HepG2 (cell line): ENCODE results near the gene FOXR1. TPM values are rescaled to one million over a fixed set of nuclear protein-coding genes. Genes with fewer than 3 reads are reported as not detected.

Experiments
- FIP1L1 ChIP-seq: fragments of 200-400 bp; formaldehyde crosslinking; IDR thresholded peaks from 2 replicates; pipeline ENCODE4 v1.6.1; 2018; ENCODE audit warnings: low read depth, mild to moderate bottlenecking, low read length, moderate library complexity, borderline replicate concordance; ENCODE audit not compliant: insufficient read depth
- FOXM1 ChIP-seq: sonication (generic); formaldehyde crosslinking; IDR thresholded peaks from 2 replicates; pipeline ENCODE4 v1.5.0; 2020; ENCODE audit warnings: missing genetic modification reagents
- KDM4B ChIP-seq: sonication (generic); formaldehyde crosslinking; IDR thresholded peaks from 2 replicates; pipeline ENCODE4 v1.4.0; 2020; ENCODE audit warnings: missing genetic modification reagents
- MYNN ChIP-seq: sonication (generic); formaldehyde crosslinking; IDR thresholded peaks from 2 replicates; pipeline ENCODE4 v1.4.0; 2020; ENCODE audit warnings: mild to moderate bottlenecking, low read depth, missing genetic modification reagents
- NCOA5 ChIP-seq: sonication (generic); formaldehyde crosslinking; IDR thresholded peaks from 2 replicates; pipeline ENCODE4 v1.4.0; 2020; ENCODE audit warnings: missing genetic modification reagents
- TARDBP ChIP-seq: sonication (generic); formaldehyde crosslinking; IDR thresholded peaks from 2 replicates; pipeline ENCODE4 v1.8.0; 2022; ENCODE audit warnings: mild to moderate bottlenecking, missing genetic modification reagents
- THAP11 ChIP-seq: IDR thresholded peaks from 2 replicates; pipeline ENCODE4 v1.6.1; 2016; ENCODE audit warnings: missing biosample characterization, missing genetic modification reagents
- ZFP36L1 ChIP-seq: sonication (generic); formaldehyde crosslinking; IDR thresholded peaks from 2 replicates; pipeline ENCODE4 v1.8.0; 2022; ENCODE audit warnings: mild to moderate bottlenecking, missing genetic modification reagents, moderate library complexity
- ZNF441 ChIP-seq: sonication (generic); formaldehyde crosslinking; IDR thresholded peaks from 2 replicates; pipeline ENCODE4 v1.7.0; 2021; ENCODE audit warnings: missing genetic modification reagents, borderline replicate concordance
- ZNF546 ChIP-seq: sonication (generic); formaldehyde crosslinking; conservative IDR thresholded peaks from 2 replicates; pipeline ENCODE4 v1.8.1; 2023; ENCODE audit warnings: mild to moderate bottlenecking, missing genetic modification reagents
- ZNF615 ChIP-seq: sonication (generic); formaldehyde crosslinking; IDR thresholded peaks from 2 replicates; pipeline ENCODE4 v1.5.0; 2020; ENCODE audit warnings: mild to moderate bottlenecking, missing genetic modification reagents, borderline replicate concordance
- polyA plus RNA-seq, 8 experiments: library from polyadenylated mRNA; depleted of rRNA in 3 of 8; stranded (reverse) in 7 of 8; unstranded in 1 of 8; fragments of >200 nt; fragmentation: Illumina TruSeq in 4 of 8; extraction: Trizol in 4 of 8; gene quantifications; 2 replicates each; pipeline versions ENCODE4 v1.2.1 to v1.2.3, GENCODE V29; 2011 to 2016; ENCODE audit warnings: low read depth in 4 of 8, missing spikeins in 1 of 8, mixed read lengths in 1 of 8; ENCODE audit not compliant: insufficient read depth in 1 of 8
- total RNA-seq, 5 experiments: library from RNA; depleted of rRNA; stranded (reverse); fragments of >200 nt; fragmentation: Illumina TruSeq; extraction: Trizol; gene quantifications; 2 replicates each; pipeline ENCODE4 v1.2.3, GENCODE V29; 2016; ENCODE audit warnings: low read depth in 1 of 5
- TF ChIP-seq, protein P1 (sequence below): sonication (generic); formaldehyde crosslinking; IDR thresholded peaks from 2 replicates; pipeline ENCODE4 v1.4.0; 2020; ENCODE audit warnings: low read depth, missing genetic modification reagents
- TF ChIP-seq, protein P2 (sequence below): sonication (generic); formaldehyde crosslinking; IDR thresholded peaks from 2 replicates; pipeline ENCODE4 v1.4.0; 2020; ENCODE audit warnings: mild to moderate bottlenecking, missing genetic modification reagents
- TF ChIP-seq, protein P3 (sequence below): sonication (generic); formaldehyde crosslinking; IDR thresholded peaks from 2 replicates; pipeline ENCODE4 v1.8.1; 2022; ENCODE audit warnings: low read depth, mild to moderate bottlenecking, missing genetic modification reagents
- TF ChIP-seq, protein P4 (sequence below): sonication (generic); formaldehyde crosslinking; IDR thresholded peaks from 2 replicates; pipeline ENCODE4 v1.4.0; 2020; ENCODE audit warnings: mild to moderate bottlenecking, missing genetic modification reagents, borderline replicate concordance
- TF ChIP-seq, protein P5 (sequence below): sonication (generic); formaldehyde crosslinking; conservative IDR thresholded peaks from 2 replicates; pipeline ENCODE4 v1.8.0; 2022; ENCODE audit warnings: missing genetic modification reagents
- TF ChIP-seq, protein P6 (sequence below): IDR thresholded peaks from 2 replicates; pipeline ENCODE4 v1.6.1; 2016

FOXR1 gene
- total and polyA plus RNA-seq, 2 of the 13 experiments (the other 11 are each of a cell fraction or from before 2014, with no cell fraction given): not detected

DNA sequence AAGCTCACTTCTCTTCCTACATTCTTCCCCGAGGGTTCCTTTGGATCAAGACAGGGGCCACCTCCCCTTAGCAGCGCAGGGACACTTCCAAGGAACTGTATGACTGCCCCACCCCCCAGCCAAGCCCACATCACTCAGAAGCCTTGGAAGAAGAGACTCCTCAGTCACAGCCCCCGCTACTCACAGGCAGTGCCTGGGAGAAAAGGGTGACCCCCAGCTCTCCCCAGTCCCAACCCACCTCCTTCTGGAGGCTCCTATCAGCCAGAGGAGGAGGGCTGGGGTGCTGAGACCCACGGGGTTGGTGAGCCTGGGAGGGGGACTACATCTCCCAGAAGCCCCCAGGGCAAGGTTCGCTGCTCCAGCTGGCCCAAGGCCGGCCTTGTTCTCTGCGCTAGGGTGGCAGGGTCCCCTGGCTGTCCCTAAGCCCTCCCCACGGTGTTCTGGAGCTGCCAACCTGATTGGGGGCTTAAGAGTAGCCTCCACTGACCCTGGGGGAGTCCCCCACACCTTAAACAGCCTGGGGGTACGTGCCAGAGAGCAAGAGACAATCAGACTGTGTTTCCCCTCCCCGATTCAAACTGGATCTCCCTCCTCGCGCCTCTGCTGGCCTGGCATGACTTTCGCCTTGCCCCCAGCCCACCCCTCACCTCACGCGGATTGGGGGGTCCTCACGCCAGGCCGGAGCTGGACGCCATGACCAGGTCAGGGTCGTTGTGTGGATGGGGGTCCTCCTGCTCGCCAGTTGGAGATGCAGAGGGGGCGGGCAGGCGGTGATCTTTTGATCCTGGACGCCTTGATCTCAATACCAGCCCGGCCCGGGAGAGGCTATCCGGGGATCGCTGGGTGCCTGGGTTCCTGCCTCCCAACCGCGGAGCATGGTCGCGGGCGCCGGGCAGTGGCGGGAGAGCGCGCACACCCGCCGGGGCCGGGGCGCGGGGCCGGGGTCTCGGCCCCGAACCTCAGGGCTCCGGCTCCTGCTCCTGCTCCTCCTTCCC, 46.7 kb upstream of the FOXR1 start (continued):
- TF ChIP-seq, protein P1, sequence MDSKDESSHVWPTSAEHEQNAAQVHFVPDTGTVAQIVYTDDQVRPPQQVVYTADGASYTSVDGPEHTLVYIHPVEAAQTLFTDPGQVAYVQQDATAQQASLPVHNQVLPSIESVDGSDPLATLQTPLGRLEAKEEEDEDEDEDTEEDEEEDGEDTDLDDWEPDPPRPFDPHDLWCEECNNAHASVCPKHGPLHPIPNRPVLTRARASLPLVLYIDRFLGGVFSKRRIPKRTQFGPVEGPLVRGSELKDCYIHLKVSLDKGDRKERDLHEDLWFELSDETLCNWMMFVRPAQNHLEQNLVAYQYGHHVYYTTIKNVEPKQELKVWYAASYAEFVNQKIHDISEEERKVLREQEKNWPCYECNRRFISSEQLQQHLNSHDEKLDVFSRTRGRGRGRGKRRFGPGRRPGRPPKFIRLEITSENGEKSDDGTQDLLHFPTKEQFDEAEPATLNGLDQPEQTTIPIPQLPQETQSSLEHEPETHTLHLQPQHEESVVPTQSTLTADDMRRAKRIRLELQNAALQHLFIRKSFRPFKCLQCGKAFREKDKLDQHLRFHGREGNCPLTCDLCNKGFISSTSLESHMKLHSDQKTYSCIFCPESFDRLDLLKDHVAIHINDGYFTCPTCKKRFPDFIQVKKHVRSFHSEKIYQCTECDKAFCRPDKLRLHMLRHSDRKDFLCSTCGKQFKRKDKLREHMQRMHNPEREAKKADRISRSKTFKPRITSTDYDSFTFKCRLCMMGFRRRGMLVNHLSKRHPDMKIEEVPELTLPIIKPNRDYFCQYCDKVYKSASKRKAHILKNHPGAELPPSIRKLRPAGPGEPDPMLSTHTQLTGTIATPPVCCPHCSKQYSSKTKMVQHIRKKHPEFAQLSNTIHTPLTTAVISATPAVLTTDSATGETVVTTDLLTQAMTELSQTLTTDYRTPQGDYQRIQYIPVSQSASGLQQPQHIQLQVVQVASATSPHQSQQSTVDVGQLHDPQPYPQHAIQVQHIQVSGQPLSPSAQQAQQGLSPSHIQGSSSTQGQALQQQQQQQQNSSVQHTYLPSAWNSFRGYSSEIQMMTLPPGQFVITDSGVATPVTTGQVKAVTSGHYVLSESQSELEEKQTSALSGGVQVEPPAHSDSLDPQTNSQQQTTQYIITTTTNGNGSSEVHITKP (CRISPR knock-in tag): no peak
- TF ChIP-seq, protein P2, sequence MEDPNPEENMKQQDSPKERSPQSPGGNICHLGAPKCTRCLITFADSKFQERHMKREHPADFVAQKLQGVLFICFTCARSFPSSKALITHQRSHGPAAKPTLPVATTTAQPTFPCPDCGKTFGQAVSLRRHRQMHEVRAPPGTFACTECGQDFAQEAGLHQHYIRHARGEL (CRISPR knock-in tag): no peak
- no peak for TF ChIP-seq ZNF615
- no peak for TF ChIP-seq ZNF546
- TF ChIP-seq NCOA5 (CRISPR knock-in tag): no peak
- peak; percentile 87; the same call in 1 of the 2 replicates for TF ChIP-seq MYNN
- no peak for TF ChIP-seq ZFP36L1 (CRISPR knock-in tag)
- TF ChIP-seq, protein P3, sequence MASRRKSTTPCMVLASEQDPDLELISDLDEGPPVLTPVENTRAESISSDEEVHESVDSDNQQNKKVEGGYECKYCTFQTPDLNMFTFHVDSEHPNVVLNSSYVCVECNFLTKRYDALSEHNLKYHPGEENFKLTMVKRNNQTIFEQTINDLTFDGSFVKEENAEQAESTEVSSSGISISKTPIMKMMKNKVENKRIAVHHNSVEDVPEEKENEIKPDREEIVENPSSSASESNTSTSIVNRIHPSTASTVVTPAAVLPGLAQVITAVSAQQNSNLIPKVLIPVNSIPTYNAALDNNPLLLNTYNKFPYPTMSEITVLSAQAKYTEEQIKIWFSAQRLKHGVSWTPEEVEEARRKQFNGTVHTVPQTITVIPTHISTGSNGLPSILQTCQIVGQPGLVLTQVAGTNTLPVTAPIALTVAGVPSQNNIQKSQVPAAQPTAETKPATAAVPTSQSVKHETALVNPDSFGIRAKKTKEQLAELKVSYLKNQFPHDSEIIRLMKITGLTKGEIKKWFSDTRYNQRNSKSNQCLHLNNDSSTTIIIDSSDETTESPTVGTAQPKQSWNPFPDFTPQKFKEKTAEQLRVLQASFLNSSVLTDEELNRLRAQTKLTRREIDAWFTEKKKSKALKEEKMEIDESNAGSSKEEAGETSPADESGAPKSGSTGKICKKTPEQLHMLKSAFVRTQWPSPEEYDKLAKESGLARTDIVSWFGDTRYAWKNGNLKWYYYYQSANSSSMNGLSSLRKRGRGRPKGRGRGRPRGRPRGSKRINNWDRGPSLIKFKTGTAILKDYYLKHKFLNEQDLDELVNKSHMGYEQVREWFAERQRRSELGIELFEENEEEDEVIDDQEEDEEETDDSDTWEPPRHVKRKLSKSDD (CRISPR knock-in tag): no peak
- TF ChIP-seq, protein P4, sequence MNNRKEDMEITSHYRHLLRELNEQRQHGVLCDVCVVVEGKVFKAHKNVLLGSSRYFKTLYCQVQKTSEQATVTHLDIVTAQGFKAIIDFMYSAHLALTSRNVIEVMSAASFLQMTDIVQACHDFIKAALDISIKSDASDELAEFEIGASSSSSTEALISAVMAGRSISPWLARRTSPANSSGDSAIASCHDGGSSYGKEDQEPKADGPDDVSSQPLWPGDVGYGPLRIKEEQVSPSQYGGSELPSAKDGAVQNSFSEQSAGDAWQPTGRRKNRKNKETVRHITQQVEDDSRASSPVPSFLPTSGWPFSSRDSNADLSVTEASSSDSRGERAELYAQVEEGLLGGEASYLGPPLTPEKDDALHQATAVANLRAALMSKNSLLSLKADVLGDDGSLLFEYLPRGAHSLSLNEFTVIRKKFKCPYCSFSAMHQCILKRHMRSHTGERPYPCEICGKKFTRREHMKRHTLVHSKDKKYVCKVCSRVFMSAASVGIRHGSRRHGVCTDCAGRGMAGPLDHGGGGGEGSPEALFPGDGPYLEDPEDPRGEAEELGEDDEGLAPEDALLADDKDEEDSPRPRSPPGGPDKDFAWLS (CRISPR knock-in tag): no peak
- TF ChIP-seq, protein P5, sequence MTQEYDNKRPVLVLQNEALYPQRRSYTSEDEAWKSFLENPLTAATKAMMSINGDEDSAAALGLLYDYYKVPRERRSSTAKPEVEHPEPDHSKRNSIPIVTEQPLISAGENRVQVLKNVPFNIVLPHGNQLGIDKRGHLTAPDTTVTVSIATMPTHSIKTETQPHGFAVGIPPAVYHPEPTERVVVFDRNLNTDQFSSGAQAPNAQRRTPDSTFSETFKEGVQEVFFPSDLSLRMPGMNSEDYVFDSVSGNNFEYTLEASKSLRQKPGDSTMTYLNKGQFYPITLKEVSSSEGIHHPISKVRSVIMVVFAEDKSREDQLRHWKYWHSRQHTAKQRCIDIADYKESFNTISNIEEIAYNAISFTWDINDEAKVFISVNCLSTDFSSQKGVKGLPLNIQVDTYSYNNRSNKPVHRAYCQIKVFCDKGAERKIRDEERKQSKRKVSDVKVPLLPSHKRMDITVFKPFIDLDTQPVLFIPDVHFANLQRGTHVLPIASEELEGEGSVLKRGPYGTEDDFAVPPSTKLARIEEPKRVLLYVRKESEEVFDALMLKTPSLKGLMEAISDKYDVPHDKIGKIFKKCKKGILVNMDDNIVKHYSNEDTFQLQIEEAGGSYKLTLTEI (CRISPR knock-in tag): no peak
- TF ChIP-seq FIP1L1: no peak
- TF ChIP-seq ZNF441 (CRISPR knock-in tag): no peak
- no peak for TF ChIP-seq KDM4B (CRISPR knock-in tag)
- no peak for TF ChIP-seq TARDBP (CRISPR knock-in tag)
- TF ChIP-seq, protein P6, sequence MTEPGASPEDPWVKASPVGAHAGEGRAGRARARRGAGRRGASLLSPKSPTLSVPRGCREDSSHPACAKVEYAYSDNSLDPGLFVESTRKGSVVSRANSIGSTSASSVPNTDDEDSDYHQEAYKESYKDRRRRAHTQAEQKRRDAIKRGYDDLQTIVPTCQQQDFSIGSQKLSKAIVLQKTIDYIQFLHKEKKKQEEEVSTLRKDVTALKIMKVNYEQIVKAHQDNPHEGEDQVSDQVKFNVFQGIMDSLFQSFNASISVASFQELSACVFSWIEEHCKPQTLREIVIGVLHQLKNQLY (CRISPR knock-in tag): no peak
- TF ChIP-seq THAP11 (CRISPR knock-in tag): peak; percentile 97
- TF ChIP-seq FOXM1 (CRISPR knock-in tag): no peak
